GM21447 (cell line): ENCODE data around the gene FIG4.
"Not testable (repeated sequence)": the region's sequence is repeated elsewhere in the genome, so short reads cannot be mapped to it uniquely, and the experiment has no call there.

Experiments
- ATAC-seq: cut with Tn5 transposase; IDR thresholded peaks from one replicate; pipeline ENCODE4 v1.9.1; 2021; ENCODE audit not compliant: unreplicated experiment

The FIG4 gene

DNA sequence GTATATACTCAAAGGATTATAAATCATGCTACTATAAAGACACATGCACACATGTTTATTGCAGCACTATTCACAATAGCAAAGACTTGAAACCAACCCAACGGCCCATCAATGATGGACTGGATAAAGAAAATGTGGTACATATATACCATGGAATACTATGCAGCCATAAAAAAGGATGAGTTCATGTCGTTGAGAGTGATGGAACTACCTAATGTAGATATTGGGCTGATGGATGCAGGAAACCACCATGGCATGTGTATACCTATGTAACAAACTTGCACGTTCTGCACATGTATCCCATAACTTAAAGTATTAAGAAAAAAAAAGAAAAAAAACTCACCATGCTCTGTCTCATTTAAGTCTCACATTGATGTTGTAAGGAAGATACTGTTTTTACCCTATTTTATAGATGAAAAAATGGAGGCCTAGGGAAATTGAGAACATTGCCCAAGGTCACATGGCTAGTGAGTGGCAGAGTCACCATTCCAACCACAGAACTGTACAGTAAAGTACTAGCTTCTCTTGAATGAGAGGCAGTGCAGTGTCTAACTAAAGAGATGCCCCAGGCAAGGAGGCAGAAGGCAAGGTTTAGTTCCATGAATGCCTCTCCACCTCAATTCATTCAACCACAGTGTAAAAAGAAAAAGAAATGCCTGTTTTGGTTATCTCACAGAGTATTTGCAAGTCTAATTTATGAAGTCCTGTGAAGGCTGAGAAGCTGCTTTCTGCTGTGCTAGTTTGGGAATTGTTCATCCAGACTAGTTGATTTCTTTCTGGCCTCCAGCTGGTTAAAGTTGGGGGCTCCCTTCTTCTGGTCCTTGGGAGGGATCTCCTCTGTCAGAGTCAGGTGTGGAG, 68.2 kb downstream of the FIG4 start:
- ATAC-seq = no peak

DNA sequence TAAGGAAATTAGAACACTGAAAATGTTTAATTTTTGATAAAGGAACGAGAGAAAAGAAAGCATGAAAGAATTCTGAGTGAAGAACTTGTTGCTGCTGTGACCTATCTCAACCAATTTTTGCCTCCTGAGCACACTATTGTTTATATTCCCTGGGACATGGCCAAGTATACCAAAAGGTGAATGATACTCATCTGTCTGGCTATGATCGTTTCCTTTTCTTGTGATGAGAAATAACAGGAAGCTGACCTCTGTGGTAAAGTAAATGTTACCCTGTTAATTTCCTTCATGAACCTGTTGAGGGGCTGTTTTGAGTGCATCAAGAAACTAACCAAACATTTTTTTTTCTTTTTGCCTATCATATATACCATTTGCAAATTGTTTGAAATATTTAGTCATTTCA, 69.1 kb downstream of the FIG4 start:
- no peak for ATAC-seq

DNA sequence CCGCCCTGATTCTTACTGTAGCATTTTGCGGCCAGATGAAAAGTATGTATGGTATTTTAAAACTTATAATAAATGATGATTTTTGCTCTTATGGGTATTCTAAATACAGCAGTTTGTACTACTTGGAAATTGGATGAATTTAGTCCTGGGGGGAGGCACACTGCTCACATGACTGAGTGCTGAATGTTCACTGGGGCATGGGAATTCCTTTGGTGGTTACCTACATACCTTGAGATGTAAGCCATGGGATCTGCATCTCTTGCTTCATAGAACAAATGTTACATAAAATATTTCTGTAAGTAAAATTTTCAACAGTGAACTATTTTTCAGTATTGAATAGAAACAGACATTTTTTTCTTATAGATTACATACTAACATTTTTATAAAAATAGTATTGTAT, 71.1 kb downstream of the FIG4 start:
- no peak for ATAC-seq

DNA sequence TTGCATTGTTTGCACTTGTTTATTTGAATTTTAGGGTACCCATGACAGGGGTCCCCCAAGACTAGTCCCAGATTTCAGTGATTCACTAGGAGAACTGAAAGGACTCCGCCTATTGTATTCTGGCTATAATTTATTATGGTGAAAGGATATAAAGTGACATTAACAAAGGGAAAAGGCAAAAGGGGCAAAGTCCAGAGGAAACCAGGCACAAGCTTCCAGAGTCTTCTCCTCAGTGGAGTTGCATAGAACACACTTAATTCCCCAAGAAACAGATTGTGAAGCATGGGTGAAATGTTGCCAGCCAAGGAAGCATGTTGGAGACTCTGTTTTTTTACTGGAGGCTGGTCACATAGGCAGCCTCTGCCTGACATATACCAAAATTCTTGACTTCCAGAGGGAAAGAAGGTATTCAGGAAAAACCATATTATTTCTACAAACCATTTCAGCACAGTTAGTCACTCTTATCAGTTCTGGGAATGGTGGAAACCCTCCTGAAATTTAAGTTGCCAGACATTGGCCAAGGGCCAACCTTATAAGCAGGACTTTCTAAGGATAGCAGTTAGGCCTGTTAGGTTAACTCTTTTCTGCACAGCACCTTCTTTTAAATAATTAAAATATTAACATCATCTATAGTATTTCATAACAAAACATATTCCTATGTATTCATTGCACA, 71.8 kb downstream of the FIG4 start:
- no peak for ATAC-seq

DNA sequence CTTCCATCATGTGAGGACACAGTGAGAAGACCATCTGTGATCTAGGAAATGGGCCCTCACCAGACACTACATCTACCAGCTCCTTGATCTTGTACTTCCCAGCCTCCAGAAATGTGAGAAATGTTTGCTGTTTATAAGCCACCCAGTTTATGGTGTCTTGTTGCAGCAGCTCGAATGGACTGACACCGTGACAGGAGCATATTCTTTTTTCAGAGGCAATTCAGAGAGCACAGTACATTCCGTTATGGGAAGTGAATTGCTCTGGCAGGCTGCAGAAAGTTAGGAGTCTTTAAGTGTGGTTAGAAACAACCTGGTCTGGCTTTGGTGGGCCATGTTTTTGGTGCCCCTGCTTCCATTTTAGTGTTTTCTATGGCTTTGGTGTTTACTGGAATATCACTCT, 75.1 kb downstream of the FIG4 start:
- ATAC-seq = no peak

DNA sequence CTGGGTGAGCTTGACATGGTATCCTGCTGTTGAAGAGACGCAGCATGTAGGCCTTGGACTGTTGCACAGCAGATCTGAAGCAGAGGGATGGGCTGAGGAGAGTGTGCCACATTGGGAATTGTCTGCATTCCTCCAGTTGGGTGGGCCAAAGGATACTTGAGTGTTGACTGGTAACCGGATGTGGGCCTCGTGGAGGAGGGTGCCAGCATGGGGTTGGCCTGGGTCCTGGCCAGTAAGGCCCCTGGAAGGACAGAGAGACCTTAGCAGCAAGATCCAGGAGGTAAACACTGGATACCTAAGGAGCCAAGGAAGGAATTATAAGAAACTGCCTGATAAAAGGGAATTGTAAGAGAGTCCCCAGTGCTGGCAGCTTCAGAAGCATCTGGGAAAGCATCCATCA, 76.9 kb downstream of the FIG4 start:
- no peak for ATAC-seq

DNA sequence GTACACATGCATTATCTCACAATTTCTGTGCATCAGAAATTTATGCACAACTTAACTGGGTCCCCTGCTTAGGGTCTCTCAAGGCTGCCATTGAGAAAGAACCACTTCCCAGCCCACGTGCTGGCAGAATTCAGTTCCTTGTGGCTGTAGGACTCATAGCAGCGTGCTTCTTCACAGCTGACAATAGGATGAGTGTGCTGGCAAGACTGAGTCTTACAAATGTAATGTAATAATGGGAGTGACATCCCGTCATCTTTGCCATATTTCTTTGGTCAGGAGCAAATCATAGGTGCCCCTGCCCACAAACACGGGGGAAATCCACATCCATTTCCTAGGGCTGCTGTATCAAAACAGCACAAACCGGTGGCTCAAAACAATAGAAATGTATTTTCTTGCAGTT, 77.4 kb downstream of the FIG4 start:
- no peak for ATAC-seq

DNA sequence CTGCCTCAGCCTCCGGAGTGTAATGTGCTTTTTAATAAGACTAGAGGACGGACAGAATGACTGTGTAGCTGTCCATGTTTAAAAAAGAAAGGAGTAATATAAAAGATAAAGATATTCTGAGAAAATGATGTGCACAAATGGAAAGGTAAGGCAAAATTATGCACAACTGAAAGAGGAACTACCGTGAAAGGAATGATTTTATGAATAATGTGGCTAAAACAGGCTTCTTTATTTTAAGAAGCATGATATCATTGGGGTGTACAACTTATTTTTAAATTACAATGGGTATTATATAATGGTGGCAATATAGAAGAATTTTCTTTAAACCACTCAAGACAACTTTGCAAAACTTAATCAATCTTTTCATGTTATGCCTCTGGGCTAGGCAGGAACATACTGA, 78.1 kb downstream of the FIG4 start:
- ATAC-seq = no peak

DNA sequence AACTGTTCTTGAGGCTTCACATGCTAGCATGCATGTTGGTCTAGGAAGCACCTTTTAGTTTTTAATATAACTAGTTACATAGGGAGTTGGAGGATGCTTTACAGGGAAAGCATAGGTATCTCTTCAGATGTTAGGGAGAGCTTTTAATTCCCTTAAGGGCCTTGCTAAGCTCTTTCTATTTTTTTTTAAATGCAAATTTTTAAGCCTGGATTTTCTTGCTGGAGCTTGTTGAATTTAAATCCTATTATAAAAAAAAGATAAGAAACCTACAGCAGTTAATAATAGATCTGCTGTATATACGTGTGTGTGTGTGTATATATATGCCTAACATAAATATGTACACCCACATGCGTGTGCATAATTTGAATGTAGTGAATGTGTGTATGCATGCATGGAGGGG, 79.0 kb downstream of the FIG4 start:
- no peak for ATAC-seq

DNA sequence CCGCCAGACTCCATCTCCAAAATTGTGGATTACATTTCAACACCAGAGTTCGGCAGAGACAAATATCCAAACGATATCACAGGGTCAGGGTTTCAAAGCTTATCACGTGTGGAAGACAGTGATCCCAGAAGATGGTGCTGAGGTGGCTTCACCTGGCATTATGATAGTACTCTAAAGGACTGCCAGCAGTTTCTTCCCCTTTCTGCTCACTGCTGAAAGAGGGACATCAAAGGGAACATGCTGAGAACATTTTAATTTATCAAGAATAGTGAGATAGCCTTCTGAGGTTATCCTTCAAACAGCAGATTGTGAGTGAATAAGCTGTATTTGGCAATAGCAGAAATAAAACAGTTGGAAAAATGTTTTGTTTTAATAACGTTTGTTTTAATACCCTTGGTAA, 79.7 kb downstream of the FIG4 start:
- ATAC-seq = no peak

DNA sequence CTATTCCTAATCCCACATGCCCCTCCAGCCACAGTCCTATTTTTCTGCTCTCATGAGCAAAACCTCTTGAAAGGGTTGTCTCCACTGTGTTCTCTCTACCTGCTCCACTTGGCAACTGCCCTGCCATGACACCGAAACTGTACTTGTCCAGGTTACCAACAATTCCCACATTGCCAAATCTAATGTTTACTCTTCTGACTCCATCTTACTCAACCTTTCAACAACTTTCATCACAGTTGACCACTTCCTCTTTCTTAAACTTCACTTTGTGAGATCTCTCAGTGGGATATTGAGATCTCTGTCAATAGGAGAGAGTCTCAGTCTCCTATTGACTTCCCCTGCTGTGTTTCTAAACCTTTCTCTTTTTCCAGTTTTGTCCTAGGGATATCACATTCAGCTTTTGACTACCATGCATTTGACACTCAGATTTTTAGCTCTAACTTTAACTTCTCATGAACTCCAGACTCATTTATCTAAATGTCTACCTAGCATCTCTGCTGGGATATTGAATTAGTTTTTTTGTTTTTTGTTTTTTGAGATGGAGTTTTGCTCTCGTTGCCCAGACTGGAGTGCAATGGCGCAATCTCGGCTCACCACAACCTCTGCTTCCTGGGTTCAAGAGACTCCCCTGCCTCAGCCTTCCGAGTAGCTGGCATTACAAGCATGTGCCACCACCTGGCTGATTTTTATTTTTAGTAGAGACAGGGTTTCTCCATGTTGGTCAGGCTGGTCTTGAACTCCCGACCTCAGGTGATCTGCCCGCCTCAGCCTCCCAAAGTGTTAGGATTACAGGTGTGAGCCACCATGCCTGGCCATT, 81.1 kb downstream of the FIG4 start:
- ATAC-seq = not testable (repeated sequence)

DNA sequence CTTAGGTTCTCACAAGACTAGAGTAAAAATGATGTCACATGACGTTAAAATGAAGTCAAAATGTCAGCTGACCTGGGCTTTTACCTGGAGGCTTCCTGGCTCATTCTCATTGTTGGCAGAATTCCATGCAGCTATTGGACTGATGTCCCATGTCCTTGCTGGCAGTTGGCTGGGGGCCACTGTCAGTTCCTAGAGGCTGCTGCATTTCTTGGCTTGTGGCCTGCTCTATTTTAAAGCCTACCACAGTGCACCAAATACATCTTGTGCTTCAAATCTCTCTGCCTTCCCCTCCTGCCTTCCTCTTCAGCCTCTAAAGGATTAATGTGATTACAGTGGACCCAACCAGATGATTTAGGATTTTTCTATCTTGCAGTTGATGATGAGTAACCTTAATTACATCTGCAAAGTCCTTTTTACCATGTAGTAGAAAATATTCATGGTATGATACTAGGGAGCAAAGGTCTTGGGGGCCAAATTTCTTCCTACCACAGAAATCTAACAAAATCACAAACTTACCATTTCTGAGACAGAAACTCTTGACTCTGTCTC, 81.9 kb downstream of the FIG4 start:
- ATAC-seq = no peak

DNA sequence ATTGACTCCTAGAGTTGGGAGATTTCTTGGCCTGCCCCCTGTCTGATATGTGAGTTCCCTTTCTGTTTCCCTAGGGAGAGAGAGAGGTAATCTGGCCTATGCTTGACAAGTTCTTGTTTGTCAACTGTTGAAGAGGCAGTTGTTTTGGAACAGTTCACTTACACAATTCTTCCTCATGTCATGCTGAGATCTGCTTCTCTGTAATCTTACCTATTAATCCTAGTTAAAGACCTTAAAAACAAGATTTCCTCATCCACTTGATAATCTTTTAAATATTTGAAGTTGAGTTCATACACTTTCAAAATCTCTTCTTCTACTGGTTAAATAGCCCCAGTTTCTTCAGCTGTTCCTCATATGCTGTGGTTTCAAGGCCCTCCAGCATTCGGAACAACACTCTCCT, 89.9 kb downstream of the FIG4 start:
- ATAC-seq = no peak

DNA sequence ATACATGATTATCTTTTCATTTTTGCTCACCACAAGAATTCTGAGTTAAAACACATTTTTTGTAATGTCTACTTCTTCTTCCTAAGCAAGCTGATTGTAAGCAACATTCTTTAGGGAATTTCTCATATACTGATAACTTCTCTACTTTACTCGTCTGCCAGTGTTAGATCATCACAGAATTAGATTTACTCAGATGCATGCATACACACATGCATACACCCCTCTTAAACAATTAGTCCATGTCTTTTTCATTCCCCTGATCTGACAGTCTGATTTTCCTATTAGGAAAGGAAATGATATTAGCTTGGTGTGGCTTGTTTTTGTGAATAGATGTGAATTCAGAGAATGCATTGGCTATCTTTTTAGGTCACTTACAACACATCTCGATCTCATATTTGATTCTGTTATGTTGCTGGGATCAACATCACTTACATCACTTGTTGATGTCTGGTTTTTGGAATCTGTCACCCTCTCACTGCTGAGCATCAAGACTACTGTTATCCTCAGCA, 91.4 kb downstream of the FIG4 start:
- ATAC-seq = no peak

DNA sequence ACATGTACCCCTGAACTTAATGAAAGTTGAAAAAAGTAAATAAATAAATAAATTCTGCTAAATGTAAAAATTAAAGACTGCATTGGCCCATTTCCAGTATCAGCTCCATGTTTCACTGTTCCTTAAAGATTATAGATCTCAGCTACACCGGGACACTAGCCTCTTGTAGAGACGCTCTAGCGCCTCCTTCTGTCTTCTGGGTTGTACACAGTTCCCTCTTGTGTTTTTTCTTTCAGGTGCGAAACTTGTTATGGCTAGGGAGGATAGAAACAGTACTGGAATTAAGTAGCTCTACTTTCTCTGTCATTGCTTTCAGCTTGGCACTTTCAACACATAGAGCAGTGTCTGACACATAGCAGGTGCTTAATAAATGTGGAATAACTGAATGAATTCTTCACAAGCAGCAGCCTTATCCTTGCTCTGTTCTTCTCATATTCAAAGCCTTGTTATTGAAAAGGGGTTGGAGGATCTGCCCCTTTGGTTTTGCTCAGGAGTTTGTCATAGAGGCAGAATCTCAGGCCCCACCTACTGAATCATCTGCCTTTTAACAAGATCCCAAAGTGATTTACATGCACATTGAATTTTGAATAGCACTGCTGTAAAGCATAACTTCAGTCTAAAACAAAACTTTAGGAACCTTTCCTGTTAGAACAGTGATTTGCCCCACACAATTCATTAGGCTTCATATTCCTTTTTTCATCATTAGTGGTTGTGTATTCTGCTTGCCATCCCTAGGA, 92.3 kb downstream of the FIG4 start:
- ATAC-seq = no peak

DNA sequence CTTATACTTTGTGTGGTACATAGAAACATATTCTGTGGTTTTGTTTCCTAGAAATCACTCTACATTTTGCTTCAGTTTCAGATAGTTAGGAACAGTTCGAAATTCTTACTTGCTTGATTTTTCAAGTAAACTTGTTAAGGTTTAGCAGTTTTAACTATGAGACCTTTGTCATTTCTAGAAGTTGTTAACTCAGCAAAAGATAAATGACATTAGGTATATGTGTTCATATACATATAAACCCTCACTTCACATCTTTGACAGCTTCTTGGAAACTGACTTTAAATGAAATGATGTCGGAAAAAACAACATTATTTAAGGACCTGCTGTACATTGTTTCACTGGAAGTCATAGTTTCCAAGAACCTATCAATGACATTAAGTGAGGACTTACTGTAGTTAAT, 96.2 kb downstream of the FIG4 start:
- ATAC-seq = no peak

DNA sequence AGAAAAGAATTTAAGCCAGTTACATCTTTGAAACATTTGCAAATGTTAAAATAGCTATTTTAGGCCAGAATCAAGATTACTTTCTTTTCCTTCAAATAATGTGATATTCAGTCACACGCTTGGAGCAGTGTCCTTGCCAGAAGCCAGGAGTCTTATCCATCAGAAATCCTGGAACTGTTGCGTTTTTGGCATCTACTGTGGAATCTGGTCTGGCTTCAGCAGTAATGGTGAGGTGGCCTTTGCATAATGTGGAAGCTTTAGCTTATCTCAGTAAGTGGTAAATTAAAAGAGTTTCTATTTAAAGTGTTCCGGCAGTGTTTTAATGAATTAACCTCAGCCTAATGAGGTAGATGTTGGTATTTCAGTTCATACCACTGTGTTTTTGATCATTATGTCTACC, 97.6 kb downstream of the FIG4 start:
- no peak for ATAC-seq

DNA sequence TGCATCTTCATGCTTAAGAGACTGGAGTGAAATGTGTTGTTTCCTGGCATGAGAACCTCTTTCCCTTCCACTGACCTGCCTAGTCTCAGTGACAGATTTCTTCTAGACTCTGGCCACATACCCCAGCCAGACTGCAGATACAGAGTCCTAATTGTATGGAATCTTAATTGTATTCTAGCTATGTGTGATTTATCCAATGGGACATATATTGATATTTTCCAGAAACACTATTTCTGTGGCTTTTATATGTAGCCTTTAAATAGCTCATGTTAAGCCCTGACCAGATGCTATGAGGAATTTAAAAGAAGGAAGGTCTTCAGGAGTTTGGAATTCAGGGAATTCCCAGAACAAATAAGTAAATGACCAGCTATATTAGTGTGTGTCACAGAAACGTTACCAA, 99.0 kb downstream of the FIG4 start:
- no peak for ATAC-seq

DNA sequence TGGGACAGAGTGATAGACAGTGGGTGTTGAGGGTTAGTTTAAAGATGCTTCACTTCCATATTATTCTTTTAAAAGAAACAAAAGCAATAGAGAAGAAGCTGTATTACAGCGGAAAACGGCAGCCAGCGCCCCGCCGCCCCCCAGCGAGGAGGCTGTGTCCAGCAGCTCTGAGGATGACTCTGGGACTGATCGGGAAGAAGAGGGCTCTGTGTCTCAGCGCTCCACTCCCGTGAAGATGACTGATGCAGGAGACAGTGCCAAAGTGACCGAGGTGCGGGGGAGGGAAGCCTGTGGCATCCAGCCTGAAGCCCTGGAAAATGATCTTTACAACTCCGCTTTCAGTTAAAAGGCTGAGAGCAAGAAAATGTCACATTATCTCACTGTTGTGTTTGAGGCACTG, 100.2 kb downstream of the FIG4 start:
- ATAC-seq = no peak

DNA sequence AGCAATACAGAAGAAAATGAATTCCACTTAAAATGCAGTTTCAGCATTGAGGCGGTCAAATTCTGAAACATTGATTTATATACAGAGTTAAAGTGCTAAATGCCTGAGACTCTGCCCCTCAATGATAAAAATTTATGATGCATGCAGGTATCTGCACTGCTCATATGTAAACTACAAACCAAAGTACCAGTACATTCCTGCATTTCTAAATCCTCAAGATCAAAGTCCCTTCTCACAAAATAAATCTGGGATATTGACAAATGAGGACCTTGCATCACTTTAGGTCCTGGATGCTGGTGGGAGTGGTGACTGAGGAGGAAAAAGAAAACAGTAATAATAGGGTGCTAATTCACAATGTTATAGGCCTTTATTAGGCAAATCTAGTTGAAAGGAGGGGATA, 101.9 kb downstream of the FIG4 start:
- ATAC-seq = no peak

DNA sequence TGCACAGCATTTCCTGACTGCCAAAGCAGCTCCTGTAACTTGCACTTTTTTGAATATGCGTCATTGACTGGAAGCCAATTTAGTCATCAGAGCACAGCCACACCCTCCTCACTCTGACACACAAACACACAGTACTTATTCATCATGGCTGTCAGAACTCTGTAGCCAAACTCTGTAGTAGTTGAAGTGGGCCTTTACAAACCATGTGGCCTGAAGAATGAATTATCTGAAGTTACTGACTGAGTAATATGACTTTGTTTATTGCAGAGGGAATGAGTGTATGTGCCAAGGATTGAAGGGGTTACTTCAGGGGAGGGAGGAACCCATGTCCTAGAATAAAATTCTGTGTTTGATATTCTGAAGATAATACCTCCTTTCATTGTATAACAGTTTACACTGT, 102.7 kb downstream of the FIG4 start:
- ATAC-seq = no peak
